Measurements from ENCODE around the gene GHRHR. TPM values are rescaled to one million over a fixed set of nuclear protein-coding genes. Genes with fewer than 3 reads are reported as not detected.

GHRHR gene
- total RNA-seq, 1 donor from 2014 or later = not detected

DNA sequence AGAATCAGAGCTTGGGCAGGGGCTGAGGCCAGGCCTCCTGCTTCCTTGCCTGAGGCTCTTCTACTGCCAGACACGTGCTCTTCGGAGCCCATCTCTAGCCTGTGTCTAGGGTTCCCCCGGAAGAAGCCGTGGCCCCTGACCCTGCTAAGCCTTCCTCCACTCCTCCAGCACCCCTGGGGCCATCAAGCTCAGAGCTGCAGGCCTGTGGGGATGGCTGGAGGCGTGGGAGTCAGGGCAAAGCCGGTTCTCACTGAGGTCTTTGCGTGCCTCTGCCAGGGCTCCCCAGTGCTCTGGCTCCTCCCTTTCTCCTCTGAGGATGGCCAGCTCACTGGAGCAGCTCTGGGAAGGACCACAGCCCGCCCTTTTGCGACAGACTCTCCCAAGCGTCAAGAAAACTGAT, 34.4 kb downstream of the GHRHR start:
- DNase-seq (ENCODE audit: low spot score in 2 of 2) (no peak), FAIRE-seq (no peak)

DNA sequence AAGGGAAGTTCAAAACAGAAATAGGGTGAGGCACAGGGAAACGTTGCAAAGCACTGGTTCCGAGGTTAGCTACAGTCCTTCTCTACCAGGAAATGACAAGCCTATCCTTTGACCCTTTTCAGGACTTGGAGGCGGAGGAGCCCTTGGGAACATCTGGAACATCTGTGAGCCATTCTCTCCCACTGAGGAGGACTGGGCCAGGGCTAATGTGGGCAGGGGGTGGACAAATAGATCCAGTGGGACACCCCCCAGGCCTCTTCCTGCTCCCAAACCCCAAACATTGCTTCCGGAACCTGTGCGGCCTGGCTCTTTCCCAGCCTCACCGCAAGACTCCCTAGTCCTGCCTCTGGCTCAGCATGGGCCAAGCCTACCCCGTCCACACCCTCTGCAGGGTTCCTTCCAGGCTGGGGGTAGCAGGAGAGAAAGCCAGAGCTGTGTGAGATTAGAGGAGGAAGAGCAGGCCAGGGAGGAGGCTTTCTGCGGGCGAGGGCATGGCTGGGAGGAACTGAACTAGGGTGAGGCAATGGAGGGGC, 36.5 kb downstream of the GHRHR start:
- DNase-seq (ENCODE audit: low spot score in 2 of 2) (no peak), FAIRE-seq (no peak)

DNA sequence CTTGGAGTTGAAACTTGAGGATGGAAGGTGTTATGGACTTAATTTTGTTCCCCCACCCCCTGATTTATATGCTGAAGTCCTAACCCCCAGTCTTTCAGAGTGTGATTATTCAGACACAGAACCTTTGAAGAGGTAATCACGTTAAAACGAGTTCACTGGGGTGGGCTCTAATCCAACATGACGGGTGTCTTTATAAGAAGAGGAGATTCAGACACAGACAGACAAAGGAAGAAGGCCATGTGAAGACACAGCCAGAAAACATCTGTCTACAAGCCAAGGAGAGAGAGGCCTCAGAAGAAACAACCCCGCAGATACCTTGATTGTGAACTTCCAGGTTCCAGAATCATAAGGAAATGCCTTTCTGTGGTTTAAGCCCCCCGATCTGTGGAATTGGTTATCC, 37.0 kb downstream of the GHRHR start:
- no peak for FAIRE-seq
- DNase-seq (ENCODE audit: low spot score in 2 of 2) = no peak

DNA sequence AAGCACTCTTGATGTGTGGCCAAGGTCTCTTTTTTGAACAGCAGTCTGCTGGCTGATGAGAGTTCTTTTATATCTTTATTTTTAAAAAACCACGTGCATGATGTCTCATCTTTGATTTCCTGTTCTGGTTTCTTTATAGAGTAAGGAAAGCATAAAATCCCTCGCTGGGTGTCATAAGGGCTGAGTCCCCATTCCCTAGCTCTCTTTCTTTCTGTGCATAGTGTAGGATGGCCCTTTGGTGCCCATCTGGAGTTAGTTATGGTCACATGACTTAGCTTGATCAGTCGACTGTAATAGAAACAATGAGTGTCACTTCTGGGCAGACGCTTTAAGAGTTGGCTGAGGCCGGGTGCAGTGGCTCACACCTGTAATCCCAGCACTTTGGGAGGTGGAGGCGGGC, 38.5 kb downstream of the GHRHR start:
- DNase-seq (ENCODE audit: low spot score in 2 of 2) (no peak), FAIRE-seq (no peak)

DNA sequence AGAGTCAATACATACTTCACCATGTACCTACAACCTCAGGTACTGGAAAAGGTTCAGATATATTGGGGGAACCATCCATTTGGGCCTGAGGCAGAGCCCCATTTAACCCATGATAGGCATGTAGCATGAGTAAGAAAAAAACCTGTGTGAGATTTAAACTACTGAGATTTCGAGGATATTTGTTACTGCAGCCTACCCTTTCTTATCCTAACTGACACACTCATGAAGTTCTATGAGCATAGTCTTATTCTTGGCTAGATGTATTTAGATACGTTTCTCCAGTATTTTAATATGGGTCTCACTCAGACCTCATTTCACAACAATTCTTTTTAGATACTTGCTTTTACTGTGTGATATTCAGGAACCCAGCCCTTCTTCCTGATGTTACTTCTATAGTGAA, 39.3 kb downstream of the GHRHR start:
- FAIRE-seq (no peak), DNase-seq (ENCODE audit: low spot score in 2 of 2) (no peak)

DNA sequence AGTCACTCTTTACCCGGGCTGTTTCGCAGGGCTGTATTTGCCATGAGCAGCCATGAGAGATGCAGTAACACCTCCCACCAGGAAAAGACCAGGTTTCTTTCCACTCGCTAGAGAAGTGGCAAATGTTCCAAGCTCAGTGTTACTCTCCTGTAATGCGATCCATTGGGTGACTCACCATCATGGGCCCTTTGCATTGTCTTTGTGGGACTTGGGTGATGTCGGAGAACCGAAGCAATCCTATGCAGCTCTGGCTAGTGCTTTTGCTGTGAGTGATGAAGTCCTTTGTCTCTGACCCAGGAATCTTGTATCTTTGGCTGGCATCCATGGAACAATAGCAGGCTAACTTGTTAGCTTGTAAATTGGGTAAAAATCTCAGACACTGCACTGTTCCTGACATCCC, 40.0 kb downstream of the GHRHR start:
- DNase-seq (ENCODE audit: low spot score in 2 of 2) (no peak), FAIRE-seq (no peak)

DNA sequence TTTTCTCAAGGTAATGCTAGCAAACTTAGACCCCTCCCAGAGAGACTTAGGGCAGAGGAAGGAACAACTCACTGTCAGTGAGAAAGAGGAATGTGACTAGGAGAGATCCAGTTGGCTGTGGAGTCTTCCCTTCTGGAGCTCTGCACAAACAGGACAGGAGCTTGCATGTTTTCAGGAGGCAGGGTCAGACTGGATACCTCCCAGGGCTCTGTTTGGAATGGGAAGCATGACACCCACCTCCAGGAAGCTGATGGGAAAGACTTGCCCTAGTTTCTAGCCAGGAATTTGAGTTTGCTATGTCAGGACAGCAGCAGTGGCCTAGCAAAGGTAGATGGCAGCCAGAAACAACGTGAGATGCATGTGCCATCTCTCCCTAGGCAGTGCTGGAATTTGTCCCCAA, 40.6 kb downstream of the GHRHR start:
- FAIRE-seq (no peak), DNase-seq (ENCODE audit: low spot score in 2 of 2) (no peak)

DNA sequence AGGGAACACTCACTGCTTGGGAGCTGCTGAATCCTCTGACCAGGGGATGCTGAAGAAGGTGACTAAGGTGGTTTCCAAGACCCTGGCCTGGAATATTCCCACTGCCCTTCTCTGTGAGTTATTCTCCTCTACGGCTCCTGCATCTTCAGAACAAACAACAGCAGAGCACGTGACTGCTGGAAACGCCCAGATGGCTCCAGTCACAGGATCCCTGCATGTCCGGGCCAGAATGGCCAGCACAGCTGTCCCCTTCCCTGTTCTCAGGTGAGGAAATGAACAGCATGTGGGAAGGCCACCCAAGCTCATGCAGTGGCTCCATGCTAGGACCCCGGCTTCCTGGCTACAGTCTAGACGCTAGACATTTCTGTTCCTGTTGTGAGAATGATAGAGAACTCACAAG, 43.1 kb downstream of the GHRHR start:
- DNase-seq (ENCODE audit: low spot score in 2 of 2) (no peak), FAIRE-seq (no peak)

DNA sequence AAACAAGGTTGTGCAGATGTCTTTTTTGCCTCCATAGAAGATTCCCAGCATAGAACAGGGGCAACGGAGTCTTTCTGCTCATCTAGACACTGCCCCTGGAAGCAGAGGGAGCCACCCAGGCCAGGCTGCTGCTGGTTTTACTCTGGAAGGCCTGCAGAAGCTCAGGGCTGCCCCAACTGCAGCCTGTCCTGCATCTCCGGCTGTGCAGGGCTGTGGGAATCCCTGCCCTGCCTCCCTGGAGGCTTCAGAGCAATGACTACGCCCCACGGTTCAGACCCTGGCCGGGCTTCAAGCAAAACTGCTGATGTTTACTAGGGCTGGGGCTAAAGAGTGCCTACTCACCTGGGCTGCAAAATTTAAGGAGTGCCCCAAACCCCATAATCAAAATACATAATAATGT, 43.9 kb downstream of the GHRHR start:
- no peak for FAIRE-seq

DNA sequence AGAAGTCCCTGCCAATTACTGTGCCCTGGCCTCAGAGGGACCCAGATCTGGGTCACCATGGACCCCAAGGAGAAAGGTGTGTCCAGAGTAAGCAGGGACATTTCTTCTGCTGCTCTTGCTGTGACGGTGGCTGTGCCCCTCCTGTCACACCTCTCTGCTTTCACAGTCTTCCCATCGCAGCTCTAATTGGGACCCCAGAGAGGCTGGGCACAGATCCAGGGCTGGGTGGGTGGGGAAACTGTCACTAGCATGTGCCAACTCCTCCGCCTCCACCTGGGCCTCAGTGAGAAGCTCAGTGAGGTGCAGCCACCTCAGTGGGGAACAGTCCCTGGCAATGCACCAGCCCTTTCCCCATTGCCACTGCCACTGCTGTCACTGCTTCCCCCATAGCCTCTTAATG, 51.1 kb downstream of the GHRHR start:
- DNase-seq (ENCODE audit: low spot score in 2 of 2) (no peak), FAIRE-seq (no peak)

More for the DNA sequence above, 43.9 kb downstream of the GHRHR start:
- no peak for DNase-seq (ENCODE audit: low spot score in 2 of 2)

DNA sequence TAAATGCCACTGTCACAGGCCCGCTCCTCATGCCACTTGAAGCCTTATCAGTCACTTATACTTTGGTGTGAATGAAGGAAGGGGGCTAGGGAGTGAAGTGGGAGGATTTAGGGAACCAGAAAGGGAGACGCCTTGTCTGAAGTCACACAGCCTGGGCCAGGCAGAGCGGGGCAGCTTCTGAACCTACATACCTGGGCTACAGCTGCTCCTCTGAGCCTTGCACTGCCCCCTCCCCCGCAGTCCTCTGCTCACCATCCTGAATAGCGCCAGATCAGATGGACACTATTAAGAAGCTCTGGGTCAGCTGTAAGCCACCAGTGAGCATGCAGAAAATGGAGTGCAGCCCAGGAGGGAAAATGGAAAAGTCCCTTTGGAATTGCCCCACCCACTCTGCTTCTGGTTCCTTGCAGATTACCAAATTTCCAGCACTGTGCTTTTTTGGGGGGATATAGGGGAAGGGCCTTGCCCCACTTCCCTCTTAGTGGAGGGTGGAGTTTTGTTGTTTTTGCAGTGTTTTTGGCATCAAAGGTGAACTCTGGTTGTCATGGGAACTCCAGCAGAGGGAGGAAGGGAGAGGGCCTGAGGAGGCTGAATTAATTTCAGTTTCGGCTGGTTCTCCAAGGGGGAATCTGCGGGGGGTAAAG, 53.4 kb downstream of the GHRHR start:
- DNase-seq (ENCODE audit: low spot score in 2 of 2) (no peak), FAIRE-seq (no peak)

DNA sequence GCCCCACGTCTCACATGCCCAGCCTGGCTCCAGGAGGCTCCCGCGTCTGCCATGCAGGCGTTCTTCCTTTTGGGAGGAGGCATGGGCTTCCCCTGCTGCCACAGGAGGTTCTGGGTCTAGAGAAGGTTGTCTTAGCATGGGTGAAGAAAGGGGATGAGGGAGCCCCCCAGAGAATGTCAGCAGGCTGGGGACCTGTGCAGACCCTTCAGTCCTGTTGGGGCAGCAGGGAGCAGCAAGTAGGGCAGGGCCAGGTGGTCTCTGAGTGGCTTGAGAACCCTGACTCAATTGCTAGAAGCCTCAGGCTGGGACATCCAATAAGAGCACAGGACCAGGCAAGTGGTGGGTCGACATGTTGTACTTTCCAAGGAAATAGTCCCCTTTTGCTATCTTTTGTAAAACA, 54.0 kb downstream of the GHRHR start:
- no peak for FAIRE-seq

DNA sequence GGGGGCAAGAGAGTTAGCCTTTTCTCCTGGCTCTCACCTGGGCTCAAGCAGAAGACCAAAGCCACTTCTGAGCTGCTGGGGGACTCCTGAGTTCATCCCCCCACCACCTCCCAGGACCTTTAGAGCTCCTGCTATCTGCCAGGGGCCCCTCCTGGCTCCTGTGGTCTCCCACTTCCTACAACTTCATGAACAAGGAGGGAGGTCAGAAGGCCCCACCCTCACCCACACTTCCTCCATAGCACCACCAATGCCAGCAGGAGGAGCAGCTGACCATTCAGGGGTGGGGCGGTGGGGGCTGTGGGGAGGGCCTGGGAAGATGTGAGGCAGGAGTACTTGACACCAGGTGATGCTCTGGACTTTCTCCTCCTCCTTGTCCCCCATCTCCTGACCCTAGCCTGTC, 55.8 kb downstream of the GHRHR start:
- DNase-seq (ENCODE audit: low spot score in 2 of 2) (no peak), FAIRE-seq (no peak)

More for the DNA sequence above, 54.0 kb downstream of the GHRHR start:
- DNase-seq (ENCODE audit: low spot score in 2 of 2) = no peak

DNA sequence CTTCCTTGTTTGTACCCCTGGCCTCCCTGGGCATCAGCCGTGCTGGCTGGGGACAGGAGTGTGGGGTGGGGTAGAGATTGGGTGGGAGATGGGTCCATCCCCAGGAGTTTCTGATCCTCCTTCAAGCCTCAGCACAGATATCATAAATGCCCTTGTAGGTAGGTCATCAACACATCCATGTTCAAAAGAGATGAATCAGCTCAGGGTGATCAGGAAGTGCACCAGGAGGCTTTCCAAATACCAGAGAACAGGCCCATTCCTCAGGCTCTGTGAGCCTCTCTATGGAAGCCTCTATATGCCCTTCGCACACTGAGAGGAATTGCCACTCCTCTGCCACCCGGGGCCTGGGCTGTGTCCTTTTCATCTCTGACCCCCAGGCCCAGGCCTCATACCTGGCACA, 56.4 kb downstream of the GHRHR start:
- FAIRE-seq (no peak), DNase-seq (ENCODE audit: low spot score in 2 of 2) (no peak)

DNA sequence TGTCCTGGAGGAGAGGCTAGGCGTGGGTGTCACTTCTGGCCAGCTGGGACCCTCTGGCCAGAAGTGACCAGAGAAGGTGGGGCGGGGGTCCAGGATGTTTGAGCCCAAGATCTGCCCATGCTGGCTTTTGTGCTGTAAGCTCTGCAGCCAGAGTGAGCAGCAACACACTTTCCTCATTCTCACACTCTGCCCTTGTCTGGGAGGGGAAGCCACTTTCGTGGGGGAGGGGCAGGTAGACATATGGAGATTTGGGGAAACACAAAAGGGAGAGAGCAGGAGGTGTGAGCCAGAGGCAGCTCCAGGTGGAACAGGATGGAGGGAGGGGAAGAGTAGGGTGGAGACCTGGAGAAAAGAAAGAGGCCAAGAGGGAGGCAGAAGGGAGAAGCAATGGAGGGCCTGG, 56.9 kb downstream of the GHRHR start:
- DNase-seq (ENCODE audit: low spot score in 2 of 2) = no peak
- FAIRE-seq = no peak

DNA sequence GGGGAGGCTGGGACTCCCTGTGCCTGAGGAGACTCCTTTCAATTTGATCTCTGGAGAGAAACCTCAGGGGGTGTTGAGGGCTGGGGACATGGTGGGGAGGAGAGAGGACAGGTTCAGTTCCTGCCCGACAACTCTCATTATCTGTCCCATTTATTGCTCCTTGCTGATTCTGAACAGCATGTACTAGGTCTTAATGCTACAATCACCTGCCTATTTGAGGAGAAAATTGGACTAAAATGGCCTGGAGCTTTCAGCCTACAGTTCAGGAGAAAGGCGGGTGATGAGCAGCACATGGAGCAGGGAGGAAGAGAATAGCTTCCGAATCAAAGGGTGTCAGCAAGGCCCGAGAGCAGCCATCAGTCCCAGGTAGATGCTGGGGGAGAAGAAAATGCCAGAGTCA, 58.4 kb downstream of the GHRHR start:
- FAIRE-seq (no peak), DNase-seq (ENCODE audit: low spot score in 2 of 2) (no peak)

DNA sequence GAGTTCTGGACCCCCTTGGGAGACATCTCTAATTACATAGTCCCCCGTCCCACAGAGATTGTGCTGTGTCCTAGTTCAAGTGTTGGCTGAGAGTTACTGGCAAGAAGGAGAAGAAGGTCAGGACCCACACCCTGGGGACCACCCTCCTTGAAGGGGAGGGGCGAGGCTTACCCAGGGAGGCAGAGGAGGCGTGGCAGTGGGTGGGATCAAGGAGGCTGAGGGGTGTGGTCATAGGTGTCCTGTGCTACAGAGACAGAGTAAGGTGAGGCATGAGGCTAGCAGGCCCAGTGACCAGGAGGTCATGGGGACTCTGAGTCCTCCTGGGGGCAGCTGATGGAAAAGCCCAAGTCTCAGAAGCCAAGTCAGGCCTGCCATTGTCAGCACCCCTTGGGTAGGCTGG, 59.0 kb downstream of the GHRHR start:
- FAIRE-seq = no peak
- DNase-seq (ENCODE audit: low spot score in 2 of 2) = no peak

DNA sequence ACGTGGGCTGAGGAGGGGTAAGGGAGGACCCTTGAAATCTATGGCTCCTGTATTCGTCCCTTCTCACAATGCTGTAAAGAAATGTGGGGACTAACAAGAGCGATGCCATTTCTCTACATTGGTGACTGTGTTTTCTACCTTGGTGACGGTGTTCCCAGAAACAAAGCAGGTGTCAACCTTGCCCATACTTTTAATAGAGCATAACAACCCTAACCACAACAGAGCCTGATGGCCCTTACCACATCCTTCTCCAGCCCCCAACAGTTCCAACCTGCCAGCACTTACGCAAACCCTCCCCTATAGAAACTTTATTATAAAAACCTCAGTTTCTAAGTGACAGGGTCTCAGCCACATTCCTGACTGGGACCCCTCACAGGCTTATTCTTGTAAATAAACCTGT, 60.1 kb downstream of the GHRHR start:
- no peak for FAIRE-seq
- DNase-seq (ENCODE audit: low spot score in 2 of 2) = no peak

DNA sequence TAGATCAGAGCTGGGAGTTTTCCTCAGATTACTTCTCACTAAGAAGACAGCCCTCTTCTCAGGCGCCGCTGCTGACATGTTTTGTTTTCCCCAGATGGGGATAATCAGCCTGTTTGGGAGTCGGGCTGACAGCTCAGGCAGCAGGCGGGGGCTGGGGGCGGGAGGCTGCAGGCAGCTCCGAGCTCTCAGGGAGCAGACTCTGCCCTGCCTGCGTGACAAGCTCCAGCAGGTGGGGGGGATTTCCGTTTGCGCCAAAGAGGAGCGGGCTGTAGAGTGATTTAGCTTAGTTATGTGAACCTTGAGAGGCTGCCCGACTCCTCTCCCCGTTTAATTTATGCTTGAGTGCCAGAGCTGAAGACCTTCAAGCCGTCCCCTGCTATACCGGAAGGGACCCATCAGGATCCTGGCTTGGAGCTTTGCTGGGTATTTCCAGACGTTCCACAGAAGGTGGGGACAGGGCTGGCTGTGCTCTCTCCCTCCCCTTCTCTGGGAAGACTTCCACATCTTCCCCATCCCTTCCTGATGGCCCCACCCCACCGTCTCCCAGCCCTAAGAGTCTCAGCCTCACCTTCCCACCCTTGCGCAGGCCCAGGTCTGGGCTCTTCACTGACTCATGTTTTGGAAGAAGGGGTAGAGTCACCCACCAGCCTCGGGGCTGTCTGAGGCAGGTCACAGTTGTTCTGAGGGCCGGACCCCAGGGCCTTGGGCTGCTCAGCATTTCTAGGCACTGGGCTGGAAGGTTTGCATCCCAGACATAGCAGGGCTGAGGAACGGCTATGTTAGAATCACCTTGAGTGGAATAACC, 63.6 kb downstream of the GHRHR start:
- FAIRE-seq (no peak), DNase-seq (ENCODE audit: low spot score in 2 of 2) (peak in 1 of 2 donors; percentile 50)

DNA sequence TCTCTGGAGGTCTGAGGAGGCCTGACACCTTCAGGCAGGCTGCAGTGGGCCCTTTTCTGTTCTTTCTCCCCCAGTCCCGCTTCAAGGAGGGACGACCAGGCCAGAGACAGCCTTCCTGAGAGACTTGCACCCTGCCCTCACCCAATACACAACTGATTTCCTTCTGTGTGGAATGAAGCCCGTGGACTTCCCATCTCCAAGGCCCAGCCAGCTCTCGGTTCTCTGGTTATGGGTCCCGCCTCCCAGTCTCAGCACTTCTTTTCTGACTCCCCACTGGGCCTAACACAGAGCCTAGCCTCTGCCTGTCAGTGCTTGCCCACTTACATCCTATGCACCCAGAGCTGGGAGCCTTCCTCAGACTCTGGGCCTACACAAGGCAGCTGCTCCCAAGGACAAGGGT, 64.3 kb downstream of the GHRHR start:
- FAIRE-seq (no peak), DNase-seq (ENCODE audit: low spot score in 2 of 2) (no peak)

DNA sequence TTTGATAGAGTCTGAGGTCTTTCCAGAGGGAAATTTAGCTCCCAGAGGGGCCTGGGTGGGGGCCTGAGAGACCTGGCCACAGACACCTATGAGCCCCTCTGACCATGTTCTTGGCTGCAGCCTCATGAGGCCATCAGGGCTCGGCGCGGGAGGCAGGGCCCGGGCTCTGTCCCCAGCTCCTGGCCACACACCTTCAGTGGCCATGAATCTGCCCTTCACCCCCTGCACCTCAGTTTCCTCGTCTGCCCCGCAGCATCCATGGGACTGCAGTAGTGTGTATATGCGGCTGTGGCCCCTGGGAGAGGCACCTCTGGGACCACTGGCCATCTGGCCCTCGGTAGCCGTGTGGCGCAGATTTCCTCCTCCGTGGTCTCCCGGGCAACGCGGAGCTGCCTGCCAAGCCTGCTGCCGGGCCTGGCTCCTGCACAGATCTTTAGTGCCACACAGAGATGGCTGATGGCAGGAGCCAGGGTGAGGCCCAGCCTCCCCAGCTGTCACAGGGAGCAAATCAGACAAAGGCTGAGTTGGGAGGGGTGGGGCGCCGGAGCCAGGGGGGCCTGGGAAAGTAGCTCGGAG, 64.8 kb downstream of the GHRHR start:
- DNase-seq (ENCODE audit: low spot score in 2 of 2) = peak in 1 of 2 donors; percentile 70
- no peak for FAIRE-seq
